DOHH2 (cell line): Measurements from ENCODE around the gene CTSZ.

Source experiments
- CTCF ChIP-seq: fragments of 200-600 bp; sonication (generic); IDR thresholded peaks from one replicate; pipeline ENCODE4 v1.5.1; 2014; ENCODE audit warnings: antibody characterized with exemption, mild to moderate bottlenecking, low read depth, low read length; ENCODE audit not compliant: poor library complexity, severe bottlenecking
- EZH2phosphoT487 ChIP-seq: fragments of 200-600 bp; sonication (generic); IDR thresholded peaks from 2 replicates; pipeline ENCODE4 v1.6.1; 2017; ENCODE audit warnings: borderline replicate concordance, mild to moderate bottlenecking, antibody characterized with exemption, low read length, moderate library complexity, mixed read lengths

- no peak for TF ChIP-seq CTCF
- TF ChIP-seq EZH2phosphoT487: no peak
Measured at GRCh38 chr20:59026904-59027740, 20.1 kb upstream of the CTSZ start.
